NCI-H510A treated with DMSO at 0.1 percent for 48 hours (cell line): Measurements from ENCODE around the gene CPNE5.
A peak's percentile ranks its signal among the peaks of the same experiment; 100 is the strongest.

Experiments used
- DNase-seq: peaks from one replicate; lab custom pipeline; 2025; lab: John Stamatoyannopoulos, UW

CPNE5 gene

DNA sequence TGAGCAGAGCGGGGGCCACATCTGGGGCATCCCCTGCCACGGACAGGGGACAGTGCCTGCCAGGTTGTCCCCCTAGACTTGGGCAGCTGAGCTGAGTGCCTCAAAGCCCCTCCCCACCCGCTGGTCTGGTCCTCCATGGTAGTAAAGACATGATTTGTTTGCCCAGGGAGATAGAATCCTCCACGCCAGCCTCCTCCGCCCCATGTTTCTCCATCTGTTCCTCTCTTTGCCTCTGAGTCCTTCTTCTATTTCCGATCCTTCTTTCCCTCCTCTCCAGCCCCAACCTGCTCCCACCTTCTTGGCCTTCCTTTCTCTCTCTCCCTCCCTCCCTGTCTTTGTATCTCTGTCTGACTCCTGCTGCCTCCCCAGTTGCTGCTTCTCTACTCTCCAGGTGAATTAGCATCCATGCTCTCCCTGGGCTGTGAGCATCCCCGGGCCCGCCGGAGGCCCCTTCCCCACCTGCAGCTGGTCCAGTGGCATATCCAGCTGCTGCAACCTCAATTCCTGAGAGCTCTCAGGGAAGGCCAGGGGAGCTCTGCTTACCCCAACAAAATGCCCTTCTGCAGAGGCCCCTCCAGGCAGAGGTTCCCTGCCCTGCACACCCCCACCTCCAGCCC is 45.8 kb downstream of the CPNE5 start:
- no peak for DNase-seq

GRCh38 chr6:36791521-36792135 is 47.6 kb downstream of the CPNE5 start:
- no peak for DNase-seq

DNA sequence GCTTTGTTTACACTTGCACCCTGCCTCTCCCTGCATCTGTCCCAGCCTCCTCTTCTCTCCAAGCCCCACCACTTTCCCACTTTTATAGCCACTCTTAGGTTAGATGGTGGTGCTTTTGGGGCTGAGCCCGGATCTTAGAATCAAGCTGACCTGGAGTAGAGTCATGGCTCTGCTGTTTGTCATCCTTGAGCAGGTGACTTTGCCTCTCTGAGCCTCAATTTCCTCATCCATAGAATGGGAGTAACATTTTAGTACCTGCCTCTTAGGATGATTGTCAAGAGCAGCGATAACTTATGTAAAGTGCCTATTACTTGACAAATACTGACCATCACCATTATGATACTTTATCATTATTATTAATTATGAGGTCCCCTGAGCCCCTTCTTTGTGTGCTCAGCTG is 48.2 kb downstream of the CPNE5 start:
- DNase-seq = no peak

GRCh38 chr6:36788768-36789167 is 50.5 kb downstream of the CPNE5 start:
- no peak for DNase-seq

DNA sequence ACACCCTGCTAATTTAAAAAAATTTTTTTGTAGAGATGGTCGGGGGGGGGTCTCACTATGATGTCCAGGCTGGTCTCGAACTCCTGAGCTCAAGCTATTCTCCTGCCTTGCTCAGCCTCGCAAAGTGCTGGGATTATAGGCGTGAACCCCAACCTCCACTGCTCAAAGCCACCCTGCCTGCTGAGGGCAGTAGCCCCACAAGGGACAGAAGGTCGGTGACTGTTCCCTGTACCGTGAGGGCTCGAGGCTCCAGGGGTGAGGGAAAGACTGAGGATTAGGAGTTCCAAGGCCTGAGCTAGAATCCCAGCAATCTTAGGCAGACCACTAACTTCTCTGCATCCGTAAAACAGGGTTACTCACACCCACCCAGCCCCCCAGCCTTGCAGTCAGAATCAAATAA is 51.1 kb downstream of the CPNE5 start:
- no peak for DNase-seq

GRCh38 chr6:36787210-36787609 is 52.0 kb downstream of the CPNE5 start:
- DNase-seq = no peak

DNA sequence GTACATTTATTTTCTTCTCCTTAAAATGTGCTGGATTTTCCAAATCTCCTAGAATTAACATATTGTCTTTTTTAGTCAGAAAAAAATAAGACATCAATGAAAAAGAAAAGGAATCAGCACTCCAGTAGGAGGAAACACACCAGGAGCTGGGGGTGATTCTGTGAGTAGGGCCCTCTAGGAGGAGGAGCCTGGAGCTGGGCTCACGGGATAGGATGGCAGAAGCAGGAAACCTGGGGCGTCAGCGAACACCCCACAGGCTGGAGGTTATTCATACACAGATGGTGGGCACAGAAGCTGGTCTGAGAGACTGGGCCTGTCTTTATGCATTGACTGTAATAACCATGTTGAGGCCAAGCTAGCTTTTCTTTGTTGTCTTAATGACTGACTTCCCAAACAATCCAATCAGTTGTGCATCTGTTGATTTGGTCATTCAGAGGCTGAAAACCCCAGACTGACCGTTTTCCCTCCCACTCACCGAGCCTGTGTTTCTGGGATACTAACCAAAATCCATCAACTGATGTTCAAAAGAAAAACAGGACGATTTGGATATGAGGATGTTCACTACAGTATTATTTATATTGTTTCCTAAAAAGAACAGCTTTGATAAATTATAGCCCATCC is 53.1 kb downstream of the CPNE5 start:
- DNase-seq = no peak

DNA sequence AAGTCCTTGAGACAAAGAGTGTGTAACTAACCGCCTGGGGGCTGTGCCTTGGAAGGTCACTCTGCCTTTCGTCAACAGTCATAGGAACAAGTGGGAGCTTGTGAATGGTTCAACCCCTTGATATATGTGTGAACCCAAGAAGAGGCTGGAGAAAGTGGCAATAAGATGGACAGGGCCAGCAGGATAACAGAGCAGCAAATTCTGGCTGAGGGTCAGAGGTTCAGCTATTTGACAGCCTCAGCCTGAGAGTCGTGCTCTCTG is 54.9 kb downstream of the CPNE5 start:
- DNase-seq = no peak

DNA sequence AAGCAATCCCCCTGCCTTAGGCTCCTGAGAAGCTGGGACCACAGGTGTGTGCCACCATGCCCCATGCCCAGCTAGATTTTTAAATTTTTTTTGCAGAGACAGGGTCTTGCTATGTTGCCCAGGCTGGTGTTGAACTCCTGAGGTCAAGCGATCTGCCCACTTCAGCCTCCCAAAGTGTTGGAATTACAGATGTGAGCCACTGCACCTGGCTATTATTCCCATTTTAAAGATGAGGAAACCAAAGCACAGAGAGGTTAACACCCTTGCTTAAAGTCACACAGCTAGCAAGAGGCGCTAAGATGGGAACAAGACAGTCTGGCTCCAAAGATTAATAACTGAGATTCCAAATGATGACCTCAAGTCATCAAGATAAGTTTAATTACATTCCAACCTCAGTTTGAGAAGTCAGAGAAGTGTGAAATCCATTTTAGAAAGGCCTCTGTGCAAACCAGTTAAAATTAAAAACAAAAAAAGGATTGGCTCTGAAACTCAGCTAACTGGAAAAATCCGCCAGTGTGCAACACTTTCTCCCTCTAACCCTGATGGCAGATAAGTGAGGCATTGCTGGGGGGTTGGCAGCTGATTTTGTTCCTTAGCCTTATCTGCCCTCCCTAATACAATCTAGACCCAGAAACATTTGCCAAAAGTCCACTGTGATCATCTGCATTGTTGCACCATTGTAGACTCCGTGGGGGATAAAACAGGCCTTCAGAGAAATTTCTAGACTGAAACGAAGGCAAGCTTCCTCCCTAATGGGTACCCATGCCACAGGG is 55.5 kb downstream of the CPNE5 start:
- DNase-seq = no peak

DNA sequence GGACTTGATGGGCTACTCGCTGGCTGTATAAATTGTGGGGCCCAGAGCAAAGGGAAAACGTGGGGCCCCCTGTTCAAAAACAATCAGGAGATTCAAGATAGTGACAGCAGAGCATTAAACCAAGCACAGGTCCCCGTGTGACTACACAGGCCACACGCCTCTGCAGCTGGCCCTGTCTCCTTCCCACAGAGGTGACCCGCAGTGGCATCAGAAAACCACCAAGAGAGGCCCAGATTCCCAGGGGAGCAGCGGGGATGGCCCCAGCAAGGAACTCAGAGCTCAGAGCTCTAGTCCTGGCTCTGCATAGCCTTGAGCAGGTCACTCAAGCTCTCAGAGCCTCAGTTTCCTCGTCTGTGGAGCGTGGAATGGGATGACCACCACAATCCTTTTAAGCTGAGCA is 57.6 kb downstream of the CPNE5 start:
- DNase-seq = no peak

GRCh38 chr6:36780442-36781177 is 58.6 kb downstream of the CPNE5 start:
- DNase-seq = peak; percentile 27

GRCh38 chr6:36779227-36779626 is 60.0 kb downstream of the CPNE5 start:
- no peak for DNase-seq

GRCh38 chr6:36777801-36778200 is 61.4 kb downstream of the CPNE5 start:
- DNase-seq = no peak

DNA sequence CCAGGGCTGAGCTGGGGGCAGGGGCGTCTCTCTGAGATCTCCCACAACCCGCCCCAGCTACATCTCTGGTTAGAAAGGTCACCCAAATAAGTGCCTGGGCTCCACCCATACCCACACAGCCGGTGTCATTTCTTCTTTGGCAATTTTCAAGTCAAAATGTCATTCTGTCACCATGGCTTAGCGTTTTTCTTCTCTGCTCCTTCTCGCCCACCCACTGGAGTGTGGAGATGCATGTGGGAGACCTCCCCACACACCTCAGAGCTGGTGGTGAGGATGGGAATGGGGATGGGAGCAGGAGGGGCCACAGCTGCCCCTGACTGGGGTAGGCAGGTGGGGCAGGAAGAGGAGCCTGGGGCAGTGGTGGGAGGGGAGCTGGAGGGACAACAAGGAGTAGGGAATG is 63.1 kb downstream of the CPNE5 start:
- DNase-seq = no peak

- no peak for DNase-seq
These were observed 64.9 kb downstream of the CPNE5 start for GRCh38 chr6:36774331-36774730.

DNA sequence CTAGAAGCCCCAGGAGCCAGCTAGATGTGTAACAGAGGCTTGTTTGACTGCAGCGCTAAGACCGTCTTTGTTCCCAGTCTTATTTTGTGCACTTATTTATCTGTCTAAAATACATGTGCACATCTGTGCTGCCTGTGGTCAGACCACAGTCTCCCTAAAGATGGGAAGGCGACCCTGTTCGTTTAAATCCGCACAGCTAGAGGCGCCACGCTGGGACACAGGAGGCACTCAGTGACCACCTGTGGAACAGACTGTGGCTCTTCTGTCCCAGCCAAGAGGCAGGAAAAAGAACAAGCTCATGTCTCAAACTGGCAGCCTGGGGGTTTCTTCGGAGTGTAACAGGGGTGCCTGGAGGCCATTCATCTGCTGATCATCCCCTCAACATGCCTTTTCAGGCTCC is 66.8 kb downstream of the CPNE5 start:
- no peak for DNase-seq

DNA sequence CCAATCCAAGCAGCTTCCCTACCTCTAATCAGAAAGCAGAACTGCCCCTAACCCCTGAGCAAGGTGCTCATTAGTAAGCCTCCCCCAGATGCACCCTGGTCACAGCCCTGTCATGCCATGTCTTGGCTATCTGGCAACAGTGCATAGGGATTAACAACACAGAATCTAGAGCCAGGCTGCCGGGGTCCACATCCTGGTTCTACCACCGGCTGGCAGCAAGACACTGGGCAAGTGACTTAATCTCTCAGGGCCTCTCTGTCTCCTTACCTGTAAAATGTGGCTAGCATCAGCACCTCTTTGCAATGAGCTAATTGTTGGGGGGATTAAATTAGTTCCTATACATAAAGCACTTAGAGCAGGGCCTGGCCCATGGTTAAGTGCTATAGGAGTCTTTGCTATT is 68.1 kb downstream of the CPNE5 start:
- DNase-seq = no peak

- DNase-seq = no peak
These were observed 69.4 kb downstream of the CPNE5 start for GRCh38 chr6:36769676-36770499.

- DNase-seq = no peak
These were observed 70.0 kb downstream of the CPNE5 start for GRCh38 chr6:36769183-36769675.

GRCh38 chr6:36766399-36766945 is 72.8 kb downstream of the CPNE5 start:
- DNase-seq = no peak
